ENCODE data around the gene SMIM10L1.

SMIM10L1 gene

DNA sequence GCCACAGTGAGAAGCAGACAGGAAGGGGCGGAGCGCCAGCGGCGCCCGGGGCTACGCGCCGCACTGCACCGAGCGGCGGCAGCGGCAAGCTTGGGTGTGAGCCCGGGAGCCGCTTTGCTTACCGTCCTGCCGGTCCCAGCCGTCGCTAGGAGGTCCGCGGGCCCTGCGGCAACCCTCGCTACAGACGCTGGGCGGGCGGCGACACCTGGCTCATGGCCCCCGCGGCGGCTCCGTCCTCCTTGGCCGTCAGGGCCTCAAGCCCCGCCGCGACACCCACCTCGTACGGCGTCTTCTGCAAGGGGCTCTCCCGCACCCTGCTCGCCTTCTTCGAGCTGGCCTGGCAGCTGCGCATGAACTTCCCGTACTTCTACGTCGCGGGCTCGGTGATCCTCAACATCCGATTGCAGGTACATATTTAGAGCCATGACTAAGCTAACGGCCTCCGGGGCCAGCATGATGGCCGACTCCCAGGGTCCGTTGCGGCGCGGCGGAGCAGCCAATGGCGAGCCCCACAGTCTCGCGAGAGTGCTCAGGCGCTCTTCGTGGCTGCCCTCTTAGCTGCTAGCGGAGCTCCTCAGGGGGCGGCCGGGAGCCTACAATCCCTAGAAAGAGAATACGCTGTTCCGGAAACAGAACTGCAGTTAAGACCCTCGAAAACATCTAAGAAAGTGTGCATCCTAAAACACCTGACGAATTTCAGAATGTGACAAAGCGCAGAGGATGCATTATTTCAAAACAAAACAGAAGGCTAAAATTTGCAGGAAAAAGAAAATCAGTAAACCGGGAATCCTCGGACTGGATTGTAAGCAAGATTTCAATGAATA is at the start of gene SMIM10L1:
Gene SMIM10L1, plus strand, starts transcription at position 50 of the 824 bp plus-strand sequence. Its CDS starts 163 bp downstream, at position 213.
- DNase-seq (ENCODE audit: low read depth): peak; percentile 82

DNA sequence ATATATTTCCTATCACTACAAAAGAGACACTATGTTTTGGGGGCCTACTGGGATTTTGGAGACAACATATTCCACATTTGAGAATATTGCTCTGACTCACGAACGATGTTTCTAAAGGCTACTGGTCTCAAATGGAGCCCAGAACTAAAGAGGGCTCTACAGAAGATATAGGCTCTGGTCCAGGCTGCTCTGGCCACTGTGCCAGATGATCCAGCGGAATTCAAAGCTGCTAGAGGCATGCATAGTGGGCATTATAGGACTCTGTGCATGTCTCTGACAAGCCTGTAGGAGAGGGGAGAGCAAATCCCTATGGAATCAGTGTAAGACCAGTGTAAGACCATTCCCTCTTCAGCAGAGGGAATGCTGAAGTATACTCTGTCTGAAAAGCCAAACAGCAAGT is 40.6 kb upstream of the SMIM10L1 start:
- no peak for DNase-seq (ENCODE audit: low read depth)

DNA sequence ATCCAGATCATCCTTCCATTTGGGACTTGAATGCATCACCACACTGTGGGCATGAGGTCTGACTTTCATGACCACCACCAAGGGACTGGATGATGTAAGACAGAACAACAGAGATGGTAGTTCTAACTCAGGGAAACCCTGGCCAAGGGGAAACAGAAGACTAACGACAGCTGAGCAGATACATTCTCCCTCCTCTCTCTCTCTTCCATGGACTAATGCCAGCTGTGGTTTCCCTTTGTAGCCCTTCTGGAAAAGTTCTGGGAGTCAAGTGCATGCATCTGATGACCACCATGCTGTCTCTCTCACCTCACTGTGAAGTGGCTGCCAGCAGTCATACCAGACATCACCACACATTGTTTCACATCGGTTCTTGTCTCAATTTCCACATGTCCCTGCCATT is 40.0 kb upstream of the SMIM10L1 start:
- DNase-seq (ENCODE audit: low read depth): no peak

DNA sequence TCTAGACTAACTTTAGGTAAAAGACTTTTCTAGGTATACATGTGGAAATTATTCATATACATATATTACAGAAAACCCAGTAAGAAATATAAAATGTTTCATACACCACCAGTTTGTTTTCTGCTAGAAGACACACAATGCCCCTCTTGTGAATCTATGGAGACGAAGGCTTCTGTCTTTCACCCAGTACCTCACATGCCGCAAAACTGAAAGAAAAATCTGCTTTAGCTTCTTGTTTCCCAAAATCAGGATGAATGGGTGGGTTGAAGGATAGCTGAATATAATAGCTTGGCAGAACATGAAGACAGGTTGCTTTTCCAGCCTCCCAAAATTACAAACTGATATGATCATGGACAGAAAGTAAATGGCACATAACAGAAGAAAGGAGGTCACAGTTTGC is 37.8 kb upstream of the SMIM10L1 start:
- DNase-seq (ENCODE audit: low read depth): no peak

DNA sequence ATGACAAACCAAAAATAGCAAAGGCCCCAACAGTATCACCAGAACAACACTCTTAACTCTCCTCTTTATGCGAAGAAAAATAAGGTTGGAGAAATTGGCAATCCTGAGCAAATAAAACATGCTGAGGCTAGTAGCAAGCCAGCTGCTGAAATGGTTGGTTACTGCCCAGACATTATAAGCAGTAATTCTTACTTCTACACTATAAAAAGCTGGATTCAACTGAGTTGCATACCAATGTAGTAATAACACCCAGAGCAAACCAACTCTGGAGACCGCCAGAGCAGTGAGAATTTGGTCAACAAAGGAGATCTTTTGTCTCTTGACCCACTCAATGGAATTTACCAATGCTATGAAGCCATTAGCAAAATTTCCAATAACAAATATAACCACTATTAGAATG is 37.2 kb upstream of the SMIM10L1 start:
- DNase-seq (ENCODE audit: low read depth): no peak

DNA sequence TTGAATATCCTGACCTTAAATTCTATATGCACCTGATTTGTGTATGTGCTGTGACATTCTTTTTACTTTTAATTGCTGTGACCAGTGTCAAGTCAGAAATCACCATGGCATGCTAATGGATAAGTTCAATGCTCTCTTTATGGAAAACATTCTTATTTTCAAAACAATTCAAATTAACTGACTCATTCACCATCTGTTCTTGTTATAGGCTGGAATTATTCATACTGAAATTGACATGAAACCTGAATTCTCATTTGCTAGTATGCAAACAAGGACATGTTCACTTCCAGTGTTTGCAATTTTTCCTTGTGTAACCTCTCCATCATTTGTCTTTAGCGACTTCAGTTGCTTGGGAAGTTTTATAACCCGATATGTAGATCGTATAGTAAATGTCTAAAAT is 36.7 kb upstream of the SMIM10L1 start, which contains the start of gene TAS2R30:
Gene TAS2R30, minus strand, starts transcription at position 340 of the 400 bp plus-strand sequence. CDS start 400 bp downstream, outside the sequence.
- no peak for DNase-seq (ENCODE audit: low read depth)

DNA sequence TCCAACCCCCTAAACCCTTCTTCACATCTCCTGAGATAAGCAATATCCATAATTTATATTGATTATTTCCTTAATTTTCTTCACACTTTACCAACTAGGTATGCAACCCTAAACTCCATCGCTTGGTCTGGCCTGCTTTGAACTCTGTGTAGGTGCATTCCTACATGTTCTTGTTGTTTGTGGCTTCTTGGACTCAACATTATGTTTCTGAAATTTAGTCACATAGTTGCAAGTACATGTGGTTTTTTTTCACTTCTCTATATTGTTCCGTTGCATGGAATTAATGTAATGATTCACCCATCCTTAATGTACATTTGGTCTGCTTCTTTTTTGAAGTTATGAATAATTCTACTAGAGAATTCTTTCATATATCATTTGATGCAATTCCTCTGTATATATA is 34.9 kb upstream of the SMIM10L1 start:
- DNase-seq (ENCODE audit: low read depth): no peak

DNA sequence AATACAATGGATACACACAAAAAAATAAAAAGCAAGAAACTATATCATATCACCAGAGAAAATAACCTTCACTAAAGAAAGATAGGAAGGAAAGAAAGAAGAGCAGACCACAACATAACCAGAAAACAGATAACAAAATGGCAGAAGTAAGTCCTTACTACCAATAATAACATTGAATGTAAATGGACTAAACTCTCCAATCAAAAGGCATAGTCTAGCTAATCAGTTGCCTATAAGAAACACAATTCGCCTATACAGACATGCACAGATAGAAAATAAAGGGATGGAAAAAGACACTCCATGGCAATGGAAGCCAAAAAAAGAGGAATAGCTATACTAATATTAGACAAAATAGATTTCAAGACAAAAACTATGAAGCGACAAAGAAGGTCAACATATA is 27.6 kb upstream of the SMIM10L1 start:
- DNase-seq (ENCODE audit: low read depth): no peak

DNA sequence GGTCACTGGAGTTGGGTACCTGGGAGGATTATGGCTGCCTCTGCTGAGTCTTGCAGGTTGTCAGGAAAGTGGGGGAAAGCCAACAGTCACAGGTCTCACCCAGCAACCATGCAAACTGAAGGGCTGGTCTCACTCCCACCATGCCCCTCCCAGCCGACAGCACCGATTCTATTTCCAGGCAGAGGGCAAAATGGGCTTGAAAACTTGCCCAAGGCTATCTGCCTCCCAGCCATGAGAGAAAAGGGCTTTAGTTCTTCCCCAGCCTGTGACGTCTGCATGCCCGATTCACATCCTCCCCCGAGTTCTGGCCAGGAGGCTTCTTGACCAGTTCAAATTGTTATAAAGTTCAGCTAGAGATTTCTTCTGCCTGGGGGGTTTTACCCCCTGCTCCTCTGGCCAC is 26.7 kb upstream of the SMIM10L1 start:
- DNase-seq (ENCODE audit: low read depth): no peak

DNA sequence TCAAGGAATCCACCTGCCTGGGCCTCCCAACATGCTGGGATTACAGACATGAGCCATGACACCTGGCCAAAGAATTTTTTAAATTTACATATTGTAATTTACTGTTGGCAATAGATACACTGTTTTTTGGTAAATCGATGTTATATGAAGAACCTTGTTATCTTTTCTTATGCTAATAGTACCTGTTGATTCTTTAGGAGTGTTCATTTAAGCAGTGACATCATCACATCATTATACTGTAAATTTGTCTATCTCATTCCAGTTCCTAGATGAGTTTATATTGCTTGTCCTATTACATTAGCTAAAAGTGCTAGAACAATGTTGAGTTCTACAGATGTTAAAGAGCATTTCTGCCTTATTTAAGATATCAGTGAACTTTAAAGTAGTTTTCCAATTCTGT is 23.6 kb upstream of the SMIM10L1 start:
- DNase-seq (ENCODE audit: low read depth): no peak

DNA sequence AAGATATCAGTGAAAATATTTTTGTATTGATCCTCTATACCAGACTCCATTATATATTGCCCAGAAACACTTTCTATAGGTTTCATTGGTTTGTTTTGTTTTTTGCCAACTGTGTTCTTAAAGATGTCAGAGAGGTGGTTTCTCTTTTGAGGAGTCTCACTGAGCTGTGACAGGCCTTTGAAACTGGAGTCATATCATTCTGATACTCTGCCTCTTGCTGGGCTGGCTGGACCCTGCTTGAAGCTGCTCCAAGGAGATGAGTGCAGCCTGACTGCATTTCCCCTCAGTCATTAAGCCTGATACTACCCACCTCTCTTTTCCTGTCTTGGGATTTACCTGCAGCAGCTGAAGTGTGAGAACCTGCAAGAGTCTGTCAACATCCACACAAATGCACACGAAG is 20.2 kb upstream of the SMIM10L1 start:
- no peak for DNase-seq (ENCODE audit: low read depth)

DNA sequence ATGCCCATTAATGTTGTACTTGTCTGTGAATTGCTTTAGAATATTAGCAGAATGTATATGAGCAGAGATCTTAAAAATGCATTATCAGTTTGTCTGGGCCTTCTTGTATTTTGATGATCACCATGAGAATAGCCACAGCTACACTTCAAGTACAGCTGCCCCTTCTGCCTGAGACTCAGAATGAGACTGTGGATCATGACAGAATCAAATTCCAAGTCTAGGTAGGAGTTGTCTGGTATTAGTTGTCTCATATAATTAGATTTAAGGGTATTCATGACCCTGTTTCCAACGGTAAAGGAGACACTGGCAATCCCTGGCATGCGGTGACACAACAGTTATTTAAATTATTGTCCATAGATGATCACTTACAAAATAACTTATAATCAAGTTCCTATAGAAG is 18.3 kb upstream of the SMIM10L1 start:
- no peak for DNase-seq (ENCODE audit: low read depth)

DNA sequence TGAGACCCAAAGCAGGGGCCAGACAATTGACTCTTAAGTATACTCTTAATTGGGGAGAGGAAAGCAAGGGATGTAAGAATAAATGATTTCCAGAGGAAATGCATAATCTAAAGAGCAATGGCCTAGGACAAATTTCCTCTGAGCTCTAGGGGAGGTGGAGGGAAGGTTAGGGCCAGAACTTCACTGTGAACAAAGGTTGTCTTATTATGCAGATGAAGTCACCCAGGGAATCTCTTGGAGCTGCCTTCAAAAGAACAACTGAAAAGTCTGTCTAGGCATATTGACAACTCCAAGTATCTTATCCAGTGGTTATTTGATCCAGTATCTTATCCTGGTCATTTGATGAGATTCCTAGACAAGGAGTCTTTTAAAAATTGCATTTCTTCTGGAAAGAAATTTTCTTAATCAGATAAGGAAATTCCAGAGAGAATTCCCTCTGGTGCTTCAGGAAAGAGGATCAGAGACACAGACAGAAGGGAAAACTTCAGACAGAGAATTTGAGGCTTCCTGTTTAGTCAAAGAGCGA is 16.5 kb upstream of the SMIM10L1 start:
- no peak for DNase-seq (ENCODE audit: low read depth)

DNA sequence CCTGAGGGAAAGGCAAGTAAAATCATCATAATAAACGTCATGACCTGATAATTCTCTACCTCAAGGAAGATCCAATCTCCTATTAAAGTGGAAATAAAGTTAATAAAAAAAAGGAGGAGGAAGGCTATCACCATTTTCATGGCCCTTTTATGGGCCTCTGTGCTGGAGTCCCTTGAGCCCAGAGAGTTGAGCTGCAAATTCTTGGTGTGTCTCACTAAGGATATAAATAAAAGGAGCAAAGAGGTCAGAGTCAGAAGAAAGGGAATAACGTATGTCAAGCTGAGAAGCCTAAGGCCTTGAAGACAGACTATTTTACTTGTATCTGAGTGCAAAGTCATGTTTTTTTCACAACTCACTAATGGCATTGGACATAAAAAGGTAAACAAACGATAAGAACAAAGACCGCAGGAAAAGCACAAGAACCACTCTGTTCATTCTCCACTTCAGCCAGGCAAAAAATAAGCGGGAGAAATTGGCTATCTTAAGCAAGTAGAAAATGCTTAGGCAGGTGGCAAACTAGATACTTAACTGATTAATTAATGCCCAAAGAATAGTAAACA is 12.0 kb upstream of the SMIM10L1 start:
- no peak for DNase-seq (ENCODE audit: low read depth)

DNA sequence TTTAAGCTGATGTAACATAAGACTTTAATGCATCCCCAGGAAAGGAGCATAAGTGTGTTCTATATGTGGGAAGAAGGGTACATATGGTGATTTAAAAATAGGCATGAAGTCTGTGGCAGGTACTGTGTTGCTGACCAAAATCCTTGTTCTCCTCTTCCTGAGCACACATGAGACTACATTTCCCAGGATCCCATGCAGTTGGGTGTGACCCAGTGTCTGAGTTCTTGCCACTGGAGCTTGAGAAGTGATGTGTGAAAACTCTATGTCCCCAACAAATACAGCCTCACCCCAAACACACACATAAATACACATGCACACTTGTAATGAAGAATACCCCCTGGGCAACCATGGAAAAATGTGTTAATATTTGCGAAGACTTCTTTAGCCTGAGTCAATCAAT is 8.5 kb upstream of the SMIM10L1 start:
- DNase-seq (ENCODE audit: low read depth): no peak

DNA sequence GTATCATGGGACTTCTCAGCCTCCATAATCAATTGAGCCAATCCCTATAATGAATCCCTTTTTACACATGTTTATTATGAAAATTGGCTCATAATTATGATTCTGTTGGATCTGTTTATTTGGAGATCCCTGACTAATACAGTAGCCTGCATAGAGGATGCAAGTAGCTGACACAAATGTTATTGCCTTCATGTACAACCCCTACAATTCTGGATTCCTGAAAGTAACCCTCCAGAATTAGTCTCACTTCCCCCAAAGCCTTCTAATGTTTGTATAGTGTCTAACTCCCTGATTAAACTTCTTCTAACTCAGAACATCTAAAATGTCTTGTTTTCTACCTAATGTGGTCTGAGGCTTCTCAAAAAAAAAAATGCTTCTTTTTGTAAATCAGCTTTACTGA is 6.6 kb upstream of the SMIM10L1 start:
- no peak for DNase-seq (ENCODE audit: low read depth)

DNA sequence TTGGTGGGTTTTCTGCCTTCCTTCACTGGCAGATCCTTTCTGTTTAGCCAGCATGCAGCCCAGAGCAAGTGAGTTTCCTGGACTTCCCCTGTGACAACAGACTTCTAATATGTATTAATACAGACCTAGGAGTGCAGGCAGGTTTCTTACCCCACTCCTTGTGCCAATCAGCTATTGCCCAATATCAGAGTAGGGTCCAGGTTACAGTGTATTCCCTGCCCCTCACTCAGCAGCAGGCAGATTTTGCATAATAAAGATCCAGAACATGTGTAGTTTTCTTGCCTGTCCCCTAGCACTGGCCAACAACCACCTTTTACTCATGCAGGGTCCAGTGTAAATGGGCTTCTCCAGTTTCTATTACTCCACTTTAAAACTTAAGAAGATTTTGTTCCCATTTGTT is 4.7 kb upstream of the SMIM10L1 start:
- no peak for DNase-seq (ENCODE audit: low read depth)

DNA sequence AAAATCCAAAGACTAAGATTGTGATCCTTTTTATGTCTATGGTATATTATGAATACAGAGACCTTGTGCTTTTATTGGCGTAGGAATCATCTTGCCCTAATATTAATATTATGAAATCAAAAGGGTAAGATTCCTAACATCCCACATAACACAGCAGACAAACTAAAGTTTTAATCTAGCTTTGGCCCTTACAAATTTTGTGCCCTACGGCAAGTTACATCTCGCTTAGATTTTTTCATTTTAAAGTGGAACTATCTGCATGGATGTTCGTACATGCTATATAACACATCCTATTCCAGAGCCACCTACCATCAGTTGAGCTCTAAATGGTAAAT is 217 bp upstream of the SMIM10L1 start:
- no peak for DNase-seq (ENCODE audit: low read depth)

DNA sequence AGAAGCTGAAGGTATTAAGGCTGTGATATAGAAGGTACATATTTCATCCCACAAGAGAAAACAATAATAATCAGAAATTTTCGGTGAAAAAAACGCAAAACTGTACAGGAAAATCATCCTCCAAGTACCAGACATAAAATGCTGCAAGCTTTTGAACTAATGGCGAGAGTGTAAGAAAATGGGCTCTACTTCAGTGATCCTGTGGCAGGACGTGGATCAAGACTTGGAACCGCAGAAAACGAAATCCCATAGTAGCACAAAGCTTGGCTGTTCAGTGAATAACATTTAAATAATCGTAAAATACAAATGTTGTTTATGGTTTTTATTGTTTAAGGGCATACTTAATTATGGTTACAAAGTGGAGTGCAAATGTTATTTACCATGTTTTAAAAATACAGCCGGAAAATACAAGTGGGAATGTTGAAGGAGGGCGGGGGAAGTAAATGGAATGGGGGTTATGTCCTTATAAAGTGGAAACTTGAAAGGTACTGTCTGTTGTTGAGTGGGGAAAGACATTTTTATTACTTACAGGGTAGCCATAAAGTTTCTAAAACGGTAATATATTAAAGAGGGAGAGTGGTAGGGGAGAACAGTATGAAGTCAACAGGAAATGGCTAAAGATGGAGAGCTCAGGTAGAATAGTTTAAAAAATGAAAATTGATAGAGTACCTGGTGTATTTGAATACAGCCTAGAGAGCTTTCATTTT is 1.1 kb downstream of the SMIM10L1 start:
- DNase-seq (ENCODE audit: low read depth): no peak

DNA sequence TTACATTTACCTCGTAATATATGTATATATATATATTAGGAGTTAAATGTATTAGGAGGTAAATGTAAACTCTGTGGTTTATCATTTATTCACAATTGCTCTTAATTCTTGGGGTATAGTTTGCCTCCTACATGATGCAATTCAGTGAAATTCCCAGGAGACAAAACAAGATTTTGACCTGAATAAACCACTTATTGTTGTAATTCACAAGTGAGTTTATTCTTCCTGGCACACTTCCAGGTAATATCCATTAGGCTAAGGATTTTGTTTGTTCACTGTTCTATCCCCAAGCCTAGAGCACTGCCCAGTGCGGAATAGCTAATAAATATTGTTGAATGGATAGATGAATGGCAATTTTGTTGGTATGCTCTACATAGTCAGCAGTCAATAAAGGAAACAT is 3.0 kb downstream of the SMIM10L1 start:
- no peak for DNase-seq (ENCODE audit: low read depth)

DNA sequence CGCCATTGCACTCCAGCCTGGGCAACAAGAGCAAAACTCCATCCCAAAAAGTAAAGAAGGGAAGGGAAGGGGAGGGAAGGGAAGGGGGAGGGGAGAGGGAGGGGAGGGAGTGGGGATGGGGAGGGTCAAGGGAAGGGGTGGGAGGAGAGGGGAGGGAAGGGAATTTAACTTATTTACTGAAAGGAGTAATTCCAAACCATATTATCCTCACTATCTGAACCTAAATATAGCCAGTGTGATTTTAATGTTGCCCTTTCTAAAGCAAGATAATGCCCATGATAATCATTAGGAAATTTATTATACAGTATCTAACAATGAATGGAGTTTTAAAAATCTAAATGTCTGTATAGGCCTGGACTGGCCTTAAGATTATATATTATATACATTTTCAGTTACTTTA is 7.3 kb downstream of the SMIM10L1 start:
- DNase-seq (ENCODE audit: low read depth): no peak

DNA sequence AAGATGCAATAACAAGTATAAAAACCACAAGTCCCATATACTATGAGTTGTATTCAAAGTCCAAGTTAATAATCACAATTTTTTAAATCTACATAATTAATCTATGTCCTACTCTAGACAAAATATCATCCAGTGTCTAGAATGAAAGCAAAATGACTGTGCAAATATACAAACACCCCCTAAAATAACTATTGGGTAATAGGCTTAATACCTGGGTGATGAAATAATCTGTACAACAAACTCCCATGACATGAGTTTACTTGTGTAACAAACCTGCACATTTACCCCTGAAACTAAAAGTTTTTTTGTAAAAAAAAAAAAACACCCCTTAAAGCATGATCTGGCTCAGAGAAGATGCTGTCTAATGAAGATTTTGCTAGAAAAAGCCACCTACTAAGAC is 11.5 kb downstream of the SMIM10L1 start:
- DNase-seq (ENCODE audit: low read depth): no peak

DNA sequence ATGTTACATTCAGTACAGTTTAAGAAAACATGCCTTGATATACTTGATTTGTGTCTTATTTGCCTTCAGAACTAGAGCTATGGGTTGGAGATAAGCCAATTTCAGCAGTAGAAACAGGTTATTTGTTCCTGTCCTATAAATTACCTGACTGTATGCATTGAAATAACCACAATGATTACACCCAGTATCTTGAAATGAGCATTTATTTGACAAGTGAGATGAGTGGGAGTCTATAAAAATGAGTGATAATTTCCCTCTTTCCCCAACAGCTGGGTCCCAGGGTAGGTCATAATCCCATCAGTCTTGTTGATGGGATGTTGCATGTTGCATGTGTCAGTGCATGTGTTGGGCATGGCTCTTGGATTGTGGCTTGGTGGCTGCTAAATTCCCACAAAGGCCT is 12.0 kb downstream of the SMIM10L1 start:
- DNase-seq (ENCODE audit: low read depth): no peak
